Motor neuron (in vitro differentiated cells): ENCODE results near the gene BCAR3. TPM values are rescaled to one million over a fixed set of nuclear protein-coding genes. Genes with fewer than 3 reads are reported as not detected.

Experiments
- total RNA-seq, 8 experiments: library from RNA; unstranded; fragments of 300-600 nt; gene quantifications; 2 replicates each; pipeline versions ENCODE4 v1.2.3 to v1.2.4, GENCODE V29; 2022

The BCAR3 gene
- total RNA-seq, 8 experiments from 2014 or later = 7.9 to 49.4 (median 20.3) TPM

Other genes starting within 250 kb of the BCAR3 start
- 100 to 1,000 TPM in 4 of 8 experiments, 10 to 100 TPM in 3, 1 to 10 TPM in 1; 4.8 to 189 (median 125) TPM for gene FNBP1L, start 233.7 kb downstream of the BCAR3 start, total RNA-seq
- 10 to 100 TPM; 40.8 to 73.8 (median 59.0) TPM for gene DNTTIP2, start 197.4 kb upstream of the BCAR3 start, total RNA-seq
- 10 to 100 TPM in 3 of 8 experiments, 1 to 10 TPM in 5; 4.2 to 22.5 (median 7.6) TPM for gene GCLM, start 227.6 kb upstream of the BCAR3 start, total RNA-seq